Brain microvascular endothelial cell (primary cell): ENCODE measurements around the gene PROX1.

ENCODE experiments used
- DNase-seq: peaks from one replicate; pipeline ENCODE4 v3.0.0-alpha.2; 2020
- H3K27ac ChIP-seq: fragments of 250-450 bp; sonication (Bioruptor Pico); 2 replicates; pipeline ENCODE4 v1.5.1; 2020; ENCODE audit warnings: mild to moderate bottlenecking, moderate library complexity
- H3K27me3 ChIP-seq: fragments of 250-450 bp; sonication (Bioruptor Pico); replicated peaks from 2 replicates; pipeline ENCODE4 v1.5.1; 2020; ENCODE audit warnings: mild to moderate bottlenecking
- H3K36me3 ChIP-seq: fragments of 250-450 bp; sonication (Bioruptor Pico); replicated peaks from 2 replicates; pipeline ENCODE4 v1.5.1; 2020; ENCODE audit warnings: mild to moderate bottlenecking
- H3K4me3 ChIP-seq: 2 replicates; pipeline ENCODE4 v1.5.1; 2011; ENCODE audit warnings: low read depth, mild to moderate bottlenecking, control low read depth, low read length, moderate library complexity
- CTCF ChIP-seq: IDR thresholded peaks from 2 replicates; pipeline ENCODE4 v1.5.1; 2011; ENCODE audit warnings: low read depth, mild to moderate bottlenecking, moderate library complexity, low read length, control low read depth, inconsistent platforms; ENCODE audit errors: missing control alignments
- in situ Hi-C: cut with HindIII; loops from 2 replicates; pipeline ENCODE4 v1.10.0; 2017; ENCODE audit warnings: low sequenced_read_pairs, low pct_ligation_motif_present

Gene PROX1

GRCh38 chr1:214043167-214043566 is 55.4 kb downstream of the PROX1 start:
- in situ Hi-C loops = no loop called here
- no peak for TF ChIP-seq CTCF
- no peak for DNase-seq
- Histone ChIP-seq H3K4me3 (no peak overlapping the region), H3K27ac (no peak overlapping the region), H3K36me3 (no peaks in the 10 kb centered on the region), H3K27me3 (no peaks in the 10 kb centered on the region)

DNA sequence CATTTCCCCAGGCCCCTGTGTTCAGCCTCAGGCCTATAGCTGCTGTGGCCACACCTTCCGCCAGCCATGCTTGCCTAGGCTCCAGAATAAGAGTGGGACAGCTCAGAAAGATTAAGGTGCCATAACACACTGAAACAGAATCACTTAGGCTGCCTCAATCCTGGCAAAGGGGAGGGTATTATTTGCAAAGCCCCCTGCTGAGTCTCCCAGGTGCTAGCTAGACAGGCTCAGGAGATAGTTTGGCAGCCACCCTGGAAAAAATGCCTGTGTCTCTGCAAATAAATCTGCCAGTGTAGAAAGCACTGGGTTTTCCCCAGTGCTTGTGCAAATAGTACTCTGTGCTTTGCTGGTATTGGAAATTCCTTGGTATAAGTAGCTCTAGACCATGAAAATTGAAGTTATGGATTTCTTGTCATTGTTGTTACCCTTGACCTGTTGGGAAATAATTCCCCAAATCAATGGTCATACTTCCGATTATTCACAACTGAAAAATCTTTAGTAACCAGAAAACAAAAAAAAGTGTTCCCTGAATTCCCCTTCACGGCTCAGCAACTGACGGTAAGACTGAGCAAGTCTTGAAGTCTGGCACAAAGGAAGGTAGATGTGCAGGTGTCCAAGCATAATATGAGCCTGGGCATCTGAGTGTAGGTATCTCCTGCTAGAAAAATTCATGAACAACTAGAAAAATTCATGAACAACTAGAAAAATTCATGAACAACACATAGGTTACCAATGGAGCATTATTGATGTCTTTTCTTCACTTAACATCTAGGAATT is 56.9 kb downstream of the PROX1 start:
- Histone ChIP-seq H3K36me3 (no peaks in the 10 kb centered on the region), H3K27me3 (no peaks in the 10 kb centered on the region), H3K27ac (no peak overlapping the region), H3K4me3 (no peak overlapping the region)
- DNase-seq = no peak
- in situ Hi-C loops = no loop called here
- TF ChIP-seq CTCF = no peak

- H3K4me3 ChIP-seq = no peak overlapping the region
- no peak for TF ChIP-seq CTCF
- H3K27ac ChIP-seq = no peak overlapping the region
- DNase-seq = no peak
- no peaks in the 10 kb centered on the region for H3K36me3 ChIP-seq
- in situ Hi-C loops = no loop called here
- H3K27me3 ChIP-seq = no peaks in the 10 kb centered on the region
Measured at GRCh38 chr1:214050513-214051401, 63.0 kb downstream of the PROX1 start.

GRCh38 chr1:214051786-214052185 is 64.0 kb downstream of the PROX1 start:
- in situ Hi-C loops = no loop called here
- Histone ChIP-seq H3K27ac (no peak overlapping the region), H3K4me3 (no peak overlapping the region), H3K36me3 (no peaks in the 10 kb centered on the region), H3K27me3 (no peaks in the 10 kb centered on the region)
- no peak for DNase-seq
- no peak for TF ChIP-seq CTCF

DNA sequence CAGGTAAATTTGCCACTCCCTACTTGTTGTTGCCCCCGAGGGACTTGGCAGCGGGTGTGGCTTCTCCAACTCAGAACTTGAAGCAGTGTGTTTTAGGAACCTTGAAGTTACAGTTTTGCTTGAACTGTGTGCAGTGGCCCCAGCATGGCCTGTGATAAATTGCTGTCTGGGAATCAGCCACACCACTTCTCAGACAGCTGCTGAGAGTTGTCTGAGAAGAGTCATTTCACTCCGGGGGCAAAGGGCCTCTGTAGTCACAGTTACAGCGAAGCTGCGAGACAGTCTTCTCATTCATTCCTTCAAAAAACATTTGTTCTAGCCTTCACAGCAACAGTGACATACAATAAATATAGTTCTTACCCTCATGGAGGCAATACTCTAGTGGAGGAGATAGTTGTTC is 70.3 kb downstream of the PROX1 start:
- no peak overlapping the region for H3K4me3 ChIP-seq
- no peak for DNase-seq
- in situ Hi-C loops = no loop called here
- no peaks in the 10 kb centered on the region for H3K36me3 ChIP-seq
- no peaks in the 10 kb centered on the region for H3K27me3 ChIP-seq
- TF ChIP-seq CTCF = no peak
- no peak overlapping the region for H3K27ac ChIP-seq
